Hippocampal formation (tissue), 2 donors: ENCODE measurements around the gene CCDC33.
"Not testable (repeated sequence)": the region's sequence is repeated elsewhere in the genome, so short reads cannot be mapped to it uniquely, and the experiment has no call there.

Experiments
- DNase-seq, 2 donors: peaks; one replicate each; lab custom pipeline; 2025; lab: John Stamatoyannopoulos, UW

CCDC33 gene

GRCh38 chr15:74359376-74359775 is 123.2 kb downstream of the CCDC33 start:
- DNase-seq, result not testable (repeated sequence)

DNA sequence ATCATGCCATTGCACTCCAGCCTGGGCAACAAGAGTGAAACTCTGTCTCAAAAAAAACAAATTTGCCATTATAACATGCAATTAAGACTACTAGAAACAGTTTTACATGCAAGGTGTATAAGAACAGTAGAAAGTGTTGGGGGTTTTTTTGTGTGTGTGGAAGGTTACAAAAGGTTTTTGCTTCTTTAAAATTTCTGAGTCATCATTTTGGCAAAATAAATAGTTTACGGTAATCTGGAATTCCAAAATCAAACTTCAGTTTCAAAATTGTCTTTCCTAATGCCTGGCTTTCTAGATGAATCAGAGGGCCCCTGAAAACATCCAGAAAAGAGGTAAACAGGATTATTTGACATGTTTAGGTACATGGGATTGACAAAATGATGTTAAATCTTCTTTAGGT is 124.7 kb downstream of the CCDC33 start:
- not testable (repeated sequence) for DNase-seq

DNA sequence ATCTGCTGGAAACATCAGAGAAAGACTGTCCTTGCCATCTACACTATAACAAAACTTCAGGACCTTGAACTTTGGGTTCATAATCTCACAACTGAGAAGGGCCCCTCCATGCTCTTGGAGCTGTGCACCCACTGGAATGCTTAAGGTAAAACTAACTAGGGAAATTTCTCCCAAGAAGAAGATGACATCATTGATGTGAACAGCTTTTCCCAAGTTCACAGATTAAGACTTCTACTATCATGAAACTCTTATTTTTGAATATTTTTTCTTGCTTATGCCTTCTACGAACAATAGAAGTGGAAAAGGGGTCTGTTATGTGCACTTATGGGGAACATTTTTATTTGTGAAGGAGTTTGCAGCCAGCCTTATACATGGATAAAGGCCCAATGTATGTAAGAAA is 126.4 kb downstream of the CCDC33 start:
- DNase-seq, result no peak

GRCh38 chr15:74364936-74365597 is 128.9 kb downstream of the CCDC33 start:
- no peak for DNase-seq

DNA sequence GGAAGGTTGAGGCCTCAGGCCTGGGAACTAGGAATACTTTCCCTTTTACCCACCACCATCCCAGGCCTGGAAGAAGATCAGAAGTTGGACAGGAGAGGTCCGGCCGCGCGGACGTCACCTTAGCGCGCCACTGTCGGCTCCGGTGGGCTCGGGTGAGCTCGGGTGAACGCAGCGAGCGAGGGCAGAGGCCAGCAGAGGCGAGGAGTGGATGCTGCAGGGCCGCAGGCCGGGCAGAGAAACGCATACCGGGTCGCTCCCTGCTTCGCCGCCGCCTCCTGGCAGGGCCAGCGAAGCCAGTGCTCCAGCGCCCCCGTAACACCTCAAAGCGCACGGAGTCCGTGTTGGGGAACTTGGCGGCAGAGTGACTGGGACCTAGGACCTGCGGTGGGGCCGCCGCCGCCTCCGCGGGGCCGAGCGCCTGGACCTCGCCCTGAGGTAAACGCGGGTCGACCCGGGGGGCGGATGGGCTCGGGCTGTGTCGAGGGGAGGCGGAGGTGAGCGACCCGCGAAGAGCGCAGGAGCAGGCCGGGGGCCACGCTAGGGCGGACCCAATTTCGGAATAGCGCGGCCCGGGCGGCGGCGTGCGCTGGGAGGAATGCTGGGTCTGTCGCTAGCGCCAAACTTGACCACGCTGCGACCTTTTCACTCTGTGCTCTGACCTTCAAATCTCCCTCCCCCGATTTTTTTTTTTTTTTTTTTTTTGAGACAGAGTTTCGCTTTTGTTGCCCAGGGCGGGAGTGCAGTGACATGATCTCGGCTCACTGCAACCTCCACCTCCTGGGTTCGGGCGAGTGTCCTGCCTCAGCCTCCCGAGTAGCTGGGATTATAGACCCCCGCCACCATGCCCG is 129.7 kb downstream of the CCDC33 start:
- no peak for DNase-seq

DNA sequence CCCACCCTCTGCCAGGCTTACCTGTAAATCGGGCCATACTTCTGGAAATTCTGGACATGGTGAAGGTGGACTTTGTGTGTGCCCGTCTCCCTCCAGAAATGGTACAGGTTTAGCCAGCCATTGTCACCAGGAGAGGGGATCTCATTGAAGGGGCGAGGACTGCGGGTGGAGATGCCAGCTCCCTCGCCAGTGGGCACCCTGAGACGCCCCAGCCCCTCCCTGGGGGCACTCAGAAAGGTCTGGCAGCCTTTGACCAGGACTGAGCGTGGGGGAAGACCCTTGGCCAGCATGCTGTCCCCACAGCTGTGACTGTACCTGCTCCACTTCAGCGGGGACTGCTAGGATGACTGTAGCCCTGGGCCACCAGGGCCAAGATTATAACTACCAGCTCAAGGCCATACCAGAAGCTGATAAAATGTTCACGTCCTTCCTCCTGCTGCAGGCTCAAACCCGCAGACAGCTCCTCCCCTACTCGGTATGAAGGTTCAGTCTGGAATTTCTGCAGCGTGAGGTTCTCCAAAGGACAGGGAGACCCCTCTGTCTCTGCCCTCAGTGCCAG is 131.2 kb downstream of the CCDC33 start, which contains the start of gene CYP11A1:
Gene CYP11A1 (minus strand): TSS at position 351 of the 559 bp plus-strand sequence. CDS start 61 bp downstream, at position 290.
- no peak for DNase-seq

- DNase-seq, result no peak
Observed at GRCh38 chr15:74368121-74368520, 132.0 kb downstream of the CCDC33 start.

- DNase-seq, result no peak
Observed at GRCh38 chr15:74369084-74369745, 133.1 kb downstream of the CCDC33 start.

- no peak for DNase-seq
Observed at GRCh38 chr15:74369756-74370155, 133.6 kb downstream of the CCDC33 start.

GRCh38 chr15:74370471-74370870 is 134.3 kb downstream of the CCDC33 start:
- no peak for DNase-seq

GRCh38 chr15:74373056-74373650 is 137.0 kb downstream of the CCDC33 start:
- DNase-seq, result no peak

DNA sequence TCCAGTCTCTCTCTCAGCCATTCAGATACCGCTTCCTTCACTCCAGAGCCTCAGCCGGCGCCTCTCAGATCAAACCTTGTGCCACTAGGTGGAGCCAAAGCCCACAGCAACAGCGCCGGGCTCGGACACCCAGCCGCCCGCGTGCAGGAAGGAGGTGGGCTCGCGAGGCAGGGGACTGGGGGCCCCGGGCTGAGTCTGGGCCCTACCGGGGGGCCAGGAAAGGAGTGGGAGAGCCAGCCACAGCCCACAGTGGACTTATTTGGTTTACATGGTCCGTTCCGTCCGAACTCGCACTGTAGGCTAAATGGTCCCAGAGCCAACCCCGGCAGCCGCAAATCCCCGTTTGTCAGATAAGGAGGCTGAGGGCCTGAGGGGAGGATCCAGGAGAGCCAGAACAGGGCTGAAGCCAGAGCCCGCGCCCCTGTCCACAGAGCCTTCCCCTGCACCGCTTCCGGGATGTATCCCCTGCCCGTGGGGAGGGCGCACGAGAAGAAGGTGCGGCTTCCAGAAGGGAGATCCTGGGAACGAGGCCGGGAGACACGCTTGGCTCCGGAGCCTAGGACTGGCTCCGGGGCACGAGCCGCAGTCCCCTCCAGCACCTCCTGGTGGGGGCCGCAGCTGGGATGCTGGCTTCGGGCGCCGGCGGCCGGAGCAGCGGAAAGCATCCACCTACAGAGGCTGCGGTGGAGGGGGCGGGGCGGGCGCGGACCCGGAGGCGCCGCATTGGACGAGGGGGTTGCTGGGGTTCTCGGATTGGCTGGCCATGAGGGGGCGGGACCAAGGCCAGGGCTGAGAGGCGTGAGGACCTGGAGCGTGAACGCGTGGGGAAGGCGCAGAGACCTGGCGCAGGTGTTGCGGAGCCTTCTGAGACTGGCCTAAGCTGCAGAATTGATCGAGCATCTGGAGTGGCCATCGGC is 137.9 kb downstream of the CCDC33 start:
- peak; percentile 76 to 85 for DNase-seq

- DNase-seq, result no peak
Observed at GRCh38 chr15:74374648-74375302, 138.6 kb downstream of the CCDC33 start.

DNA sequence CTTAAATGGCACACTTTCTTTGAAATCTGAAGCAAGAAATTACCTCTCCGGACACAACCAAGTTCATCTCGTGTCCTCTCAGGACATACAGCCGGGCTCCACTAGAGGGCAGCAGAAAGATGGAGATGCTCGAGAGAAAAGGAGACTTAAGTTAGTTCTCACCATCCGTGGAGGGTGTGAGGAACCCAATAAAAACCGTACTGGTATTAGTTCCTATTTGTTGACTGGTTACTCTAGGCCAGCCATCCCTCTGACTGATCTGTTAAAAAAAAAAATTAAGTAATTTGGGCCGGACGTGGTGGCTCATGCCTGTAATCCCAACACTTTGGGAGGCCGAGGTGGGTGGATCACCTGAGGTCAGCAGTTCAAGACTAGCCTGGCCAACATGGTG is 139.2 kb downstream of the CCDC33 start:
- peak; percentile 54 to 62 for DNase-seq

- no peak for DNase-seq
Observed at GRCh38 chr15:74376226-74376625, 140.1 kb downstream of the CCDC33 start.

GRCh38 chr15:74376825-74377581 is 140.9 kb downstream of the CCDC33 start:
- DNase-seq, result no peak

DNA sequence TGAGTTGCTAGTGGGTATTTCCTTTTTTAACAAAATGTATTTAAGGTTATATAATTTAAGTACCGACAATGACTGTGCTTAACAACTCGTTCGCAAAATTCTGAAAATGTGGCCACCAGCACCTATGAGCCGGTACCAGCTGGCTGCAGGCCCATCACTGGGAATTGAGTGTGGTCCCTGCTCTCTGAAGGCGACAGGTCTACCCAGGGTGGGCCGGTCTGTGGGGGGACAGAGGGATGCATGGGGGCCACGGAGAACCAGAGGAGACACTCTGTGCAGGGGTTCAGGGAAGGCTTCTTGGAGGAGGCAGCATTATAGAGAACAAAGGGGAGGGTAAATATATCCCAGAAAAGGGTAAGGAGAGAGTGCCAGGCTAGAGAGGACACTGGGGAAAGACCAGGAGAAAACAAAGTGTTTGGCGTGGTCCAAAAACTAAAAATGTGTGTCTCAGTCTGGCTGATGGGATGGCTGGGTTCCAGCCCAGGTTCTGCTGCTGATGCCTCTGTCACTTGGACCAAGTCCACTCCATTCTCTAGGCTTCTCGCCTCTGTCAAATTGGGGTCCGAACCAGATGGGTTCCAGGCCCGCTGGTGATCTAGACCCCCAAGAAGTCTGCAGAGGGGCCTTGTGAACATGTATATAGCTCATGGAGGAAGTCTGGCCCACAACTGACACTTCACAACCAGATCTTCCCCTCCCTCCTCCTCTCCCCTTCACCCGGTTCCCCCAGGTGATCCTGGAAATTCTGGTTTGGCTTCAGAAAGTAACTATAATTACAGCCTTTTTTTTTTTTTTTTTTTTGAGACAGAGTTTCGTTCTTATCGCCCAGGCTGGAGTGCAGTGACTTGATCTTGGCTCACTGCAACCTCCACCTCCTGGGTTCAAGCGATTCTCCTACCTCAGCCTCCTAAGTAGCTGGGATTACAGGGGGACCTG is 142.0 kb downstream of the CCDC33 start:
- no peak for DNase-seq

DNA sequence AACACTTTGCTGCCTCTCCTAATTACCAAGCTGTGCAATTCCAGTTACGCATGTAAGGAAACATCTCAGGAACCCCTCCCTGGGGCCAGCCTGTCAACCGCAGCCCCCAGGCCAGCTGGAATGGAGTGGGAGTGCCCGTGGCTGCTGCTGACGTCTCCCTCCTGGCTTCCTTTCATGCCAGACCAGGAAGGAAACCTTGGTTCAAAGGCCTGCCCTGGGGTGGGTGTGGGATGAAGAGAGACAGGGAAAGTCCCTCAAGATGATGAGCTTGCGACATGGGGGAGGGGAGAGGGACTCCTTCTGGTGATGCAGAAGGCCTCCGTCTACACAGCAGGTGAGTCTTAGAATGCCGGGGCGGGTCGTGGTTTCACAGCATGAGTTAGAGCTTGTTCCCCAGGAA is 142.7 kb downstream of the CCDC33 start:
- DNase-seq, result no peak
